SK-N-SH treated with all-trans-retinoic acid at 6 μM for 48 hours (cell line): ENCODE results near the gene DRC7.

Source experiments
- BACH2 ChIP-seq: fragments of 250-450 bp; sonication (Bioruptor Pico); IDR thresholded peaks from 2 replicates; pipeline ENCODE4 v1.9.0; 2021; ENCODE audit warnings: mild to moderate bottlenecking, borderline replicate concordance
- CREB5 ChIP-seq: fragments of 250-450 bp; sonication (Bioruptor Pico); IDR thresholded peaks from 2 replicates; pipeline ENCODE4 v1.5.1; 2020; ENCODE audit warnings: low read depth, mild to moderate bottlenecking, moderate library complexity
- CSDC2 ChIP-seq: fragments of 250-450 bp; sonication (Bioruptor Pico); IDR thresholded peaks from 2 replicates; pipeline ENCODE4 v1.5.0; 2020; ENCODE audit warnings: mild to moderate bottlenecking, moderate library complexity
- CSRNP3 ChIP-seq: fragments of 250-450 bp; sonication (Bioruptor Pico); IDR thresholded peaks from 2 replicates; pipeline ENCODE4 v1.5.1; 2021; ENCODE audit warnings: mild to moderate bottlenecking, moderate library complexity
- OSR1 ChIP-seq: fragments of 250-450 bp; sonication (Bioruptor Pico); IDR thresholded peaks from 2 replicates; pipeline ENCODE4 v1.8.0; 2022; ENCODE audit warnings: moderate library complexity, mild to moderate bottlenecking, inconsistent platforms
- PATZ1 ChIP-seq: fragments of 250-450 bp; sonication (Bioruptor Pico); IDR thresholded peaks from 2 replicates; pipeline ENCODE4 v1.8.0; 2020; ENCODE audit warnings: mild to moderate bottlenecking, moderate library complexity, borderline replicate concordance
- POU6F1 ChIP-seq: fragments of 250-450 bp; sonication (Bioruptor Pico); IDR thresholded peaks from 2 replicates; pipeline ENCODE4 v1.8.0; 2021; ENCODE audit warnings: low read depth, mild to moderate bottlenecking, moderate library complexity, borderline replicate concordance
- RARB ChIP-seq: fragments of 250-450 bp; sonication (Bioruptor Pico); IDR thresholded peaks from 2 replicates; pipeline ENCODE4 v1.8.0; 2021; ENCODE audit warnings: mild to moderate bottlenecking, moderate library complexity
- TCF4 ChIP-seq: fragments of 250-450 bp; sonication (Bioruptor Pico); IDR thresholded peaks from 2 replicates; pipeline ENCODE4 v1.8.0; 2021; ENCODE audit warnings: mild to moderate bottlenecking, moderate library complexity, borderline replicate concordance
- TOX ChIP-seq: fragments of 250-450 bp; sonication (Bioruptor Pico); IDR thresholded peaks from 2 replicates; pipeline ENCODE4 v1.8.0; 2021; ENCODE audit warnings: mild to moderate bottlenecking, moderate library complexity, borderline replicate concordance
- ZC3H10 ChIP-seq: fragments of 250-450 bp; sonication (Bioruptor Pico); IDR thresholded peaks from 2 replicates; pipeline ENCODE4 v1.5.1; 2021; ENCODE audit warnings: mild to moderate bottlenecking, moderate library complexity
- ZFP3 ChIP-seq: fragments of 250-450 bp; sonication (Bioruptor Pico); IDR thresholded peaks from 2 replicates; pipeline ENCODE4 v1.5.0; 2020; ENCODE audit warnings: mild to moderate bottlenecking, moderate library complexity
- ZFP30 ChIP-seq: fragments of 450-650 bp; formaldehyde crosslinking; IDR thresholded peaks from 2 replicates; pipeline ENCODE4 v1.5.0; 2022; ENCODE audit warnings: mild to moderate bottlenecking, moderate library complexity
- ZNF565 ChIP-seq: fragments of 450-650 bp; formaldehyde crosslinking; conservative IDR thresholded peaks from 2 replicates; pipeline ENCODE4 v1.5.0; 2020; ENCODE audit warnings: low read depth, mild to moderate bottlenecking, moderate library complexity

- TF ChIP-seq CREB5 (CRISPR knock-in tag): no peak
- TF ChIP-seq TOX: no peak
- no peak for TF ChIP-seq PATZ1
- TF ChIP-seq ZC3H10 (CRISPR knock-in tag): no peak
- TF ChIP-seq ZFP3 (CRISPR knock-in tag): no peak
- no peak for TF ChIP-seq RARB (CRISPR knock-in tag)
- no peak for TF ChIP-seq OSR1
- no peak for TF ChIP-seq CSRNP3 (CRISPR knock-in tag)
- TF ChIP-seq BACH2: no peak
- no peak for TF ChIP-seq TCF4 (CRISPR knock-in tag)
- TF ChIP-seq ZNF565 (CRISPR knock-in tag): no peak
- no peak for TF ChIP-seq CSDC2 (CRISPR knock-in tag)
- TF ChIP-seq ZFP30 (CRISPR knock-in tag): no peak
- TF ChIP-seq POU6F1: no peak
These were observed 45.2 kb upstream of the DRC7 start for GRCh38 chr16:57649443-57649751.
